K562 (cell line): ENCODE measurements around the gene ZGLP1. TPM values are rescaled to one million over a fixed set of nuclear protein-coding genes. Genes with fewer than 3 reads are reported as not detected.

Experiments used
- ARHGAP35 ChIP-seq: fragments of 450-650 bp; IDR thresholded peaks from 2 replicates; pipeline ENCODE4 v1.6.1; 2018; ENCODE audit not compliant: partially characterized antibody
- CBX3 ChIP-seq, 2 experiments: IDR thresholded peaks; 1 replicate in 1 of 2; 2 replicates in 1 of 2; pipeline ENCODE4 v1.6.1; 2012; ENCODE audit warnings: inconsistent platforms in 2 of 2, low read length in 2 of 2, borderline replicate concordance in 1 of 2, control low read depth in 1 of 2
- HMGXB4 ChIP-seq: sonication (generic); formaldehyde crosslinking; IDR thresholded peaks from 2 replicates; pipeline ENCODE4 v1.8.1; 2023; ENCODE audit warnings: mild to moderate bottlenecking, missing genetic modification reagents
- MLLT1 ChIP-seq, 2 experiments: fragments of 450-650 bp; IDR thresholded peaks; 2 replicates each; pipeline ENCODE4 v1.6.1; 2016
- MTA1 ChIP-seq: fragments of 450-650 bp; IDR thresholded peaks from 2 replicates; pipeline ENCODE4 v1.6.1; 2017; ENCODE audit warnings: borderline replicate concordance
- MTA2 ChIP-seq: fragments of 450-650 bp; IDR thresholded peaks from 2 replicates; pipeline ENCODE4 v1.6.1; 2016; ENCODE audit warnings: low read depth
- NR2C2 ChIP-seq, 2 experiments: fragments of 200-800 bp in 1 of 2; sonication (Bioruptor generic) in 1 of 2; sonication (generic) in 1 of 2; formaldehyde crosslinking in 1 of 2; IDR thresholded peaks; 2 replicates each; pipeline versions ENCODE4 v1.6.1 to v1.8.0; 2016 to 2022; ENCODE audit warnings: mild to moderate bottlenecking in 1 of 2, missing compliant biosample characterization in 1 of 2, missing genetic modification characterization in 1 of 2, missing genetic modification reagents in 1 of 2
- PCBP1 ChIP-seq: fragments of 200-400 bp; formaldehyde crosslinking; IDR thresholded peaks from 2 replicates; pipeline ENCODE4 v1.6.1; 2018; ENCODE audit warnings: mild to moderate bottlenecking, low read depth, low read length; ENCODE audit not compliant: poor library complexity, severe bottlenecking
- SMARCA4 ChIP-seq: fragments of 450-650 bp; IDR thresholded peaks from 2 replicates; pipeline ENCODE4 v1.6.1; 2016
- TCF7L2 ChIP-seq: fragments of 150-350 bp; IDR thresholded peaks from 2 replicates; pipeline ENCODE4 v1.6.1; 2016; ENCODE audit warnings: low read depth, mild to moderate bottlenecking, low read length, moderate library complexity
- TFE3 ChIP-seq: fragments of 450-650 bp; formaldehyde crosslinking; IDR thresholded peaks from 2 replicates; pipeline ENCODE4 v1.4.0; 2020; ENCODE audit warnings: mild to moderate bottlenecking, mixed read lengths
- ZBTB2 ChIP-seq: fragments of 450-650 bp; IDR thresholded peaks from 2 replicates; pipeline ENCODE4 v1.6.1; 2016; ENCODE audit warnings: antibody characterized with exemption
- ZNF3 ChIP-seq: fragments of 250-450 bp; sonication (Bioruptor Pico); IDR thresholded peaks from 2 replicates; pipeline ENCODE4 v1.5.0; 2021; ENCODE audit warnings: mild to moderate bottlenecking, moderate library complexity
- ZNF408 ChIP-seq: fragments of 250-450 bp; sonication (Bioruptor Pico); IDR thresholded peaks from 2 replicates; pipeline ENCODE4 v1.4.0; 2020; ENCODE audit warnings: low read depth, mild to moderate bottlenecking, moderate library complexity
- ZNF639 ChIP-seq, 2 experiments: fragments of 200-800 bp in 1 of 2; sonication (Bioruptor generic) in 1 of 2; sonication (generic) in 1 of 2; formaldehyde crosslinking in 1 of 2; IDR thresholded peaks in 1 of 2; conservative IDR thresholded peaks in 1 of 2; 2 replicates each; pipeline versions ENCODE4 v1.5.0 to v1.6.1; 2016 to 2020; ENCODE audit warnings: missing compliant biosample characterization in 1 of 2, missing genetic modification characterization in 1 of 2, missing genetic modification reagents in 1 of 2
- ZNF764 ChIP-seq: fragments of 250-450 bp; sonication (Bioruptor Pico); IDR thresholded peaks from 2 replicates; pipeline ENCODE4 v1.4.0; 2020; ENCODE audit warnings: low read depth, mild to moderate bottlenecking, moderate library complexity
- polyA plus RNA-seq, 8 experiments: library from polyadenylated mRNA; depleted of rRNA in 4 of 8; stranded (reverse) in 5 of 8; unstranded in 3 of 8; fragments of >200 nt; fragmentation: Nextera tagmentation in 2 of 8; fragmentation: Illumina TruSeq in 1 of 8; extraction: Ambion mirVana in 2 of 8; extraction: Trizol in 1 of 8; gene quantifications; 2 replicates each; pipeline versions ENCODE4 v1.2.1 to v1.2.3, GENCODE V29; 2011 to 2014; ENCODE audit warnings: inconsistent platforms in 1 of 8, missing spikeins in 1 of 8
- total RNA-seq, 7 experiments: library from RNA; depleted of rRNA in 6 of 7; stranded (reverse); fragments of >200 nt in 6 of 7; fragmentation: Illumina TruSeq in 2 of 7; extraction: Trizol in 2 of 7; gene quantifications; 2 replicates each; pipeline versions ENCODE4 v1.2.1 to v1.2.3, GENCODE V29; 2011 to 2021; ENCODE audit warnings: low replicate concordance in 1 of 7

ZGLP1 gene
- total and polyA plus RNA-seq, 9 of the 15 experiments (the other 6 are each of a cell fraction or from before 2014, with no cell fraction given): 0.24 to 4.5 (median 2.2) TPM

- TF ChIP-seq ZBTB2: peak; percentile 63; the same call in 1 of the 2 replicates
- no peak for TF ChIP-seq ZNF3 (CRISPR knock-in tag)
- no peak for TF ChIP-seq ARHGAP35
- TF ChIP-seq CBX3 (IDR thresholded peaks at IDR 0.05; ENCODE audit: borderline replicate concordance in 1 of 2, low read length in 2 of 2): no peak
- TF ChIP-seq MTA1: 0 out of 2 replicates have a peak, but pooled peaks have one; percentile 51
- TF ChIP-seq NR2C2 (CRISPR knock-in tag; IDR thresholded peaks at IDR 0.05): peak; percentile 98
- peak; percentile 97 for TF ChIP-seq NR2C2 (tag; IDR thresholded peaks at IDR 0.05)
- TF ChIP-seq ZNF764 (CRISPR knock-in tag): 0 out of 2 replicates have a peak, but pooled peaks have one; percentile 34
- TF ChIP-seq TCF7L2: no peak
- peak; percentile 70 for TF ChIP-seq MTA2
- no peak for TF ChIP-seq HMGXB4 (CRISPR knock-in tag)
- no peak for TF ChIP-seq TFE3
- TF ChIP-seq PCBP1: no peak
- TF ChIP-seq SMARCA4: no peak
- no peak for TF ChIP-seq ZNF408 (CRISPR knock-in tag)
- TF ChIP-seq MLLT1 (IDR thresholded peaks at IDR 0.05): peak in 1 of 2 experiments; percentile 85; a peak in 2 of 4 replicates
- TF ChIP-seq ZNF639 (CRISPR knock-in tag; conservative IDR thresholded peaks at IDR 0.05 in 1 of 2, IDR thresholded peaks at IDR 0.05 in 1 of 2): no peak
Observed at GRCh38 chr19:10305139-10305806, 4.3 kb downstream of the ZGLP1 start (continued).
